Liver (tissue), 9 donors: ENCODE results near the gene NKX6-1. TPM values are rescaled to one million over a fixed set of nuclear protein-coding genes. Genes with fewer than 3 reads are reported as not detected.
A peak's percentile ranks its signal among the peaks of the same experiment; 100 is the strongest.

ENCODE experiments used
- DNase-seq: peaks from one replicate; pipeline ENCODE4 v3.0.0-alpha.2; 2017; ENCODE audit warnings: low spot score
- H3K27ac ChIP-seq, 2 donors: one replicate each; pipeline ENCODE4 v1.7.0; 2013; ENCODE audit warnings: inconsistent platforms in 2 of 2, low read length in 2 of 2, control low read depth in 1 of 2, low read depth in 1 of 2, mild to moderate bottlenecking in 1 of 2
- H3K27me3 ChIP-seq, 4 donors: one replicate each; pipeline versions ENCODE4 v1.6.1 to v1.7.0; 2013; ENCODE audit warnings: low read length in 3 of 4, inconsistent platforms in 1 of 4, mild to moderate bottlenecking in 1 of 4, moderate library complexity in 1 of 4; ENCODE audit not compliant: control insufficient read depth in 4 of 4, insufficient read depth in 4 of 4
- H3K36me3 ChIP-seq, 4 donors: one replicate each; pipeline versions ENCODE4 v1.6.1 to v1.7.0; 2013; ENCODE audit warnings: low read length in 3 of 4, mild to moderate bottlenecking in 3 of 4, low read depth in 1 of 4, moderate library complexity in 1 of 4; ENCODE audit not compliant: control insufficient read depth in 4 of 4, insufficient read depth in 3 of 4
- H3K4me1 ChIP-seq, 4 donors: one replicate each; pipeline versions ENCODE4 v1.6.1 to v1.7.0; 2013; ENCODE audit warnings: low read length in 3 of 4, mild to moderate bottlenecking in 3 of 4, moderate library complexity in 1 of 4; ENCODE audit not compliant: control insufficient read depth in 4 of 4, insufficient read depth in 4 of 4
- H3K4me3 ChIP-seq, 3 donors: one replicate each; pipeline versions ENCODE4 v1.6.1 to v1.7.0; 2013; ENCODE audit warnings: low read length in 3 of 3, control low read depth in 1 of 3, low read depth in 1 of 3, mild to moderate bottlenecking in 1 of 3
- H3K9ac ChIP-seq, 2 donors: one replicate each; pipeline ENCODE4 v1.7.0; 2013; ENCODE audit warnings: low read length in 2 of 2, mild to moderate bottlenecking in 2 of 2, moderate library complexity in 2 of 2, control low read depth in 1 of 2, low read depth in 1 of 2
- H3K9me3 ChIP-seq, 4 donors: one replicate each; pipeline versions ENCODE4 v1.6.1 to v1.7.0; 2013; ENCODE audit warnings: low read length in 3 of 4; ENCODE audit not compliant: control insufficient read depth in 4 of 4
- ATF3 ChIP-seq: IDR thresholded peaks from 2 replicates; pipeline ENCODE4 v1.6.1; 2016; ENCODE audit warnings: antibody characterized with exemption
- GABPA ChIP-seq, 2 donors: IDR thresholded peaks in 1 of 2; conservative IDR thresholded peaks in 1 of 2; 2 replicates each; pipeline ENCODE4 v1.6.1; 2016; ENCODE audit warnings: antibody characterized with exemption in 2 of 2, mild to moderate bottlenecking in 1 of 2, moderate library complexity in 1 of 2
- JUND ChIP-seq, 2 donors: IDR thresholded peaks; 2 replicates each; pipeline ENCODE4 v1.6.1; 2016; ENCODE audit warnings: antibody characterized with exemption in 2 of 2
- MAX ChIP-seq: IDR thresholded peaks from 2 replicates; pipeline ENCODE4 v1.6.1; 2016; ENCODE audit warnings: antibody characterized with exemption
- NR2F2 ChIP-seq: IDR thresholded peaks from 2 replicates; pipeline ENCODE4 v1.6.1; 2016; ENCODE audit warnings: antibody characterized with exemption
- RAD21 ChIP-seq, 2 donors: IDR thresholded peaks; 2 replicates each; pipeline ENCODE4 v1.6.1; 2016; ENCODE audit warnings: antibody characterized with exemption in 2 of 2, mild to moderate bottlenecking in 2 of 2
- RXRA ChIP-seq, 2 donors: IDR thresholded peaks; 2 replicates each; pipeline ENCODE4 v1.6.1; 2017 to 2018; ENCODE audit warnings: antibody characterized with exemption in 2 of 2, mild to moderate bottlenecking in 1 of 2
- SP1 ChIP-seq: IDR thresholded peaks from 2 replicates; pipeline ENCODE4 v1.6.1; 2018; ENCODE audit warnings: antibody characterized with exemption, mild to moderate bottlenecking
- YY1 ChIP-seq: IDR thresholded peaks from 2 replicates; pipeline ENCODE4 v1.6.1; 2016; ENCODE audit warnings: antibody characterized with exemption, mild to moderate bottlenecking
- WGBS: extraction: QIAGEN DNeasy Blood & Tissue Kit; methylation state at CpG from one replicate; pipeline ENCODE4 v1.1.7; 2013; 5-methylcytosine and 5-hydroxymethylcytosine counted together
- polyA plus RNA-seq, 2 donors: library from polyadenylated mRNA; stranded (reverse) in 1 of 2; unstranded in 1 of 2; fragments of 200-250 nt in 1 of 2; fragments of >200 nt in 1 of 2; fragmentation: Nextera tagmentation in 1 of 2; extraction: Ambion mirVana in 1 of 2; gene quantifications; one replicate each; pipeline versions ENCODE4 v1.2.1 to v1.2.3, GENCODE V29; 2013 to 2015
- total RNA-seq, 2 donors: library from RNA; depleted of rRNA; stranded (reverse); fragments of >200 nt; gene quantifications; one replicate each; pipeline ENCODE4 v1.2.3, GENCODE V29; 2014
- TF ChIP-seq, protein P1 (sequence below): fragments of 150-350 bp; IDR thresholded peaks from 2 replicates; pipeline ENCODE4 v1.5.1; 2017; ENCODE audit warnings: improper control_type of control experiment, low read depth, low read length; ENCODE audit not compliant: missing input control
- TF ChIP-seq, protein P2 (sequence below): IDR thresholded peaks from 2 replicates; pipeline ENCODE4 v1.6.1; 2016; ENCODE audit warnings: antibody characterized with exemption, mild to moderate bottlenecking
- donor health status: healthy.
- donor health status: healthy.
- donor health status: healthy.
- donor health status: healthy.
- donor health status: healthy.

Gene NKX6-1
- total and polyA plus RNA-seq, 4 donors: 0.05 TPM; not detected in 3

DNA sequence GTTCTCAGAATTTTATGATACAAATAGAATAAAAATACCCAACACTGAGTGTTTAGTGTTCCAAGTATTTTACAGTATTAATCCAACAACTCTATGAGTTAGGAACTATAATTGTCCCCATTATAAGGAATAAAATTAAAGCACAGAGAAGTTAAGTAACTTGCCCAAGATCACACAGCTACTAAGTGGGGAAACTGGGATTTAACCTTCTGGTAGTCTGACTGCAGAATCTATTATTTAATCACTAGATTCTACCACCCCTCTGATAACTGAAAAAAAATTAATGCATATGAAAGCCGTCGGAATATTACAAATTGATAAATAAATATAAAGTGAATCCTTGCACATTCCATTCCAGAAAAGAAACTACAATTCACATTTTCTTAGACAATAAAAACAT is 5.7 kb upstream of the NKX6-1 start:
- H3K4me3 ChIP-seq: no peak overlapping the region
- 84% methylated on average over 2 of the region's 2 CpGs for WGBS
- peaks cover 0 to 1% (median 0%) of the 10 kb centered on the region in 4 donors for H3K4me1 ChIP-seq
- H3K36me3 ChIP-seq: no peaks in the 10 kb centered on the region
- H3K27me3 ChIP-seq: peaks cover 2 to 40% (median 20%) of the 10 kb centered on the region in 4 donors
- H3K27ac ChIP-seq: no peak overlapping the region
- no peak overlapping the region for H3K9ac ChIP-seq
- no peaks in the 10 kb centered on the region for H3K9me3 ChIP-seq
- no peak for TF ChIP-seq RXRA (IDR thresholded peaks at IDR 0.05)
- TF ChIP-seq YY1: no peak
- TF ChIP-seq RAD21 (IDR thresholded peaks at IDR 0.05): no peak
- no peak for TF ChIP-seq NR2F2
- TF ChIP-seq, protein P1, sequence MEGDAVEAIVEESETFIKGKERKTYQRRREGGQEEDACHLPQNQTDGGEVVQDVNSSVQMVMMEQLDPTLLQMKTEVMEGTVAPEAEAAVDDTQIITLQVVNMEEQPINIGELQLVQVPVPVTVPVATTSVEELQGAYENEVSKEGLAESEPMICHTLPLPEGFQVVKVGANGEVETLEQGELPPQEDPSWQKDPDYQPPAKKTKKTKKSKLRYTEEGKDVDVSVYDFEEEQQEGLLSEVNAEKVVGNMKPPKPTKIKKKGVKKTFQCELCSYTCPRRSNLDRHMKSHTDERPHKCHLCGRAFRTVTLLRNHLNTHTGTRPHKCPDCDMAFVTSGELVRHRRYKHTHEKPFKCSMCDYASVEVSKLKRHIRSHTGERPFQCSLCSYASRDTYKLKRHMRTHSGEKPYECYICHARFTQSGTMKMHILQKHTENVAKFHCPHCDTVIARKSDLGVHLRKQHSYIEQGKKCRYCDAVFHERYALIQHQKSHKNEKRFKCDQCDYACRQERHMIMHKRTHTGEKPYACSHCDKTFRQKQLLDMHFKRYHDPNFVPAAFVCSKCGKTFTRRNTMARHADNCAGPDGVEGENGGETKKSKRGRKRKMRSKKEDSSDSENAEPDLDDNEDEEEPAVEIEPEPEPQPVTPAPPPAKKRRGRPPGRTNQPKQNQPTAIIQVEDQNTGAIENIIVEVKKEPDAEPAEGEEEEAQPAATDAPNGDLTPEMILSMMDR: no peak
- TF ChIP-seq GABPA (IDR thresholded peaks at IDR 0.05 in 1 of 2, conservative IDR thresholded peaks at IDR 0.05 in 1 of 2): no peak
- no peak for DNase-seq

- peaks cover 0 to 48% (median 20%) of the 10 kb centered on the region in 4 donors for H3K27me3 ChIP-seq
These were observed 4.7 kb upstream of the NKX6-1 start for GRCh38 chr4:84503495-84504437.

GRCh38 chr4:84502955-84503373 is 3.9 kb upstream of the NKX6-1 start:
- Histone ChIP-seq H3K4me3 (no peak overlapping the region), H3K27ac (no peak overlapping the region), H3K36me3 (no peaks in the 10 kb centered on the region), H3K9me3 (no peaks in the 10 kb centered on the region), H3K4me1 (peaks cover 7 to 20% (median 12%) of the 10 kb centered on the region in 4 donors), H3K27me3 (peaks cover 0 to 48% (median 18%) of the 10 kb centered on the region in 4 donors), H3K9ac (no peak overlapping the region)
- 11% methylated on average over 18 of the region's 18 CpGs for WGBS
- no peak for DNase-seq
- TF ChIP-seq SP1: no peak
- no peak for TF ChIP-seq NR2F2
- no peak for TF ChIP-seq JUND (IDR thresholded peaks at IDR 0.05)
- TF ChIP-seq GABPA (IDR thresholded peaks at IDR 0.05 in 1 of 2, conservative IDR thresholded peaks at IDR 0.05 in 1 of 2): no peak
- TF ChIP-seq, protein P2, sequence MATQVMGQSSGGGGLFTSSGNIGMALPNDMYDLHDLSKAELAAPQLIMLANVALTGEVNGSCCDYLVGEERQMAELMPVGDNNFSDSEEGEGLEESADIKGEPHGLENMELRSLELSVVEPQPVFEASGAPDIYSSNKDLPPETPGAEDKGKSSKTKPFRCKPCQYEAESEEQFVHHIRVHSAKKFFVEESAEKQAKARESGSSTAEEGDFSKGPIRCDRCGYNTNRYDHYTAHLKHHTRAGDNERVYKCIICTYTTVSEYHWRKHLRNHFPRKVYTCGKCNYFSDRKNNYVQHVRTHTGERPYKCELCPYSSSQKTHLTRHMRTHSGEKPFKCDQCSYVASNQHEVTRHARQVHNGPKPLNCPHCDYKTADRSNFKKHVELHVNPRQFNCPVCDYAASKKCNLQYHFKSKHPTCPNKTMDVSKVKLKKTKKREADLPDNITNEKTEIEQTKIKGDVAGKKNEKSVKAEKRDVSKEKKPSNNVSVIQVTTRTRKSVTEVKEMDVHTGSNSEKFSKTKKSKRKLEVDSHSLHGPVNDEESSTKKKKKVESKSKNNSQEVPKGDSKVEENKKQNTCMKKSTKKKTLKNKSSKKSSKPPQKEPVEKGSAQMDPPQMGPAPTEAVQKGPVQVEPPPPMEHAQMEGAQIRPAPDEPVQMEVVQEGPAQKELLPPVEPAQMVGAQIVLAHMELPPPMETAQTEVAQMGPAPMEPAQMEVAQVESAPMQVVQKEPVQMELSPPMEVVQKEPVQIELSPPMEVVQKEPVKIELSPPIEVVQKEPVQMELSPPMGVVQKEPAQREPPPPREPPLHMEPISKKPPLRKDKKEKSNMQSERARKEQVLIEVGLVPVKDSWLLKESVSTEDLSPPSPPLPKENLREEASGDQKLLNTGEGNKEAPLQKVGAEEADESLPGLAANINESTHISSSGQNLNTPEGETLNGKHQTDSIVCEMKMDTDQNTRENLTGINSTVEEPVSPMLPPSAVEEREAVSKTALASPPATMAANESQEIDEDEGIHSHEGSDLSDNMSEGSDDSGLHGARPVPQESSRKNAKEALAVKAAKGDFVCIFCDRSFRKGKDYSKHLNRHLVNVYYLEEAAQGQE: no peak
- TF ChIP-seq MAX: no peak
- no peak for TF ChIP-seq ATF3

More at GRCh38 chr4:84503495-84504437, 4.7 kb upstream of the NKX6-1 start:
- H3K9ac ChIP-seq: no peak overlapping the region
- no peak for DNase-seq
- no peak overlapping the region for H3K27ac ChIP-seq
- TF ChIP-seq RXRA (IDR thresholded peaks at IDR 0.05) (no peak), RAD21 (IDR thresholded peaks at IDR 0.05) (peak; percentile 81 to 85), NR2F2 (no peak), YY1 (peak; percentile 38), ATF3 (no peak)
- TF ChIP-seq, protein P1: peak; percentile 53
- no peak overlapping the region for H3K4me3 ChIP-seq
- H3K4me1 ChIP-seq: peaks cover 3 to 12% (median 6%) of the 10 kb centered on the region in 4 donors
- H3K9me3 ChIP-seq: no peaks in the 10 kb centered on the region
- WGBS: 7% methylated on average over 19 of the region's 19 CpGs
- H3K36me3 ChIP-seq: no peaks in the 10 kb centered on the region
